Fibroblast of villous mesenchyme (primary cell): ENCODE results near the gene ADAMTS9. TPM values are rescaled to one million over a fixed set of nuclear protein-coding genes. Genes with fewer than 3 reads are reported as not detected.

Experiments
- DNase-seq: peaks from one replicate; pipeline ENCODE4 v3.0.0-alpha.2; 2010; ENCODE audit warnings: low read depth
- H3K4me3 ChIP-seq: 2 replicates; pipeline ENCODE4 v1.5.1; 2011; ENCODE audit warnings: low read depth, mild to moderate bottlenecking, low read length
- CTCF ChIP-seq: IDR thresholded peaks from 2 replicates; pipeline ENCODE4 v1.5.1; 2012; ENCODE audit warnings: low read depth, mild to moderate bottlenecking, low read length; ENCODE audit not compliant: insufficient read depth
- total RNA-seq: library from RNA; depleted of rRNA; stranded (reverse); fragments of >200 nt; gene quantifications from 2 replicates; pipeline ENCODE4 v1.2.3, GENCODE V29; 2012

Gene ADAMTS9
- 1.7 and 1.9 TPM in 2 replicates for total RNA-seq

- peak; percentile 79 for DNase-seq
- TF ChIP-seq CTCF, result no peak
- peak within 1 kb of the TSS; percentile 77 for H3K4me3 ChIP-seq
Observed at GRCh38 chr3:64687781-64688604, at the start of gene ADAMTS9. Gene ADAMTS9 (minus strand): TSS chr3:64688000. CDS start chr3:64687657, 343 bp downstream.

- H3K4me3 ChIP-seq, result no peak overlapping the region
- peak; percentile 57 for DNase-seq
- no peak for TF ChIP-seq CTCF
Observed at GRCh38 chr3:64732576-64732975, 44.8 kb upstream of the ADAMTS9 start.

GRCh38 chr3:64730681-64731080 is 42.9 kb upstream of the ADAMTS9 start:
- no peak for TF ChIP-seq CTCF
- DNase-seq, result no peak
- no peak overlapping the region for H3K4me3 ChIP-seq

- no peak overlapping the region for H3K4me3 ChIP-seq
- TF ChIP-seq CTCF, result no peak
- no peak for DNase-seq
Observed at GRCh38 chr3:64728994-64729393, 41.2 kb upstream of the ADAMTS9 start.

- TF ChIP-seq CTCF, result no peak
- H3K4me3 ChIP-seq, result no peak overlapping the region
- no peak for DNase-seq
Observed at GRCh38 chr3:64728428-64728827, 40.6 kb upstream of the ADAMTS9 start.

- TF ChIP-seq CTCF, result no peak
- no peak for DNase-seq
- no peak overlapping the region for H3K4me3 ChIP-seq
Observed at GRCh38 chr3:64726414-64727090, 38.8 kb upstream of the ADAMTS9 start.
